GM12874 (cell line): ENCODE measurements around the gene OCIAD1.

Experiments used
- CTCF ChIP-seq: IDR thresholded peaks from 2 replicates; pipeline ENCODE4 v1.5.1; 2011; ENCODE audit warnings: low read depth, mild to moderate bottlenecking, control low read depth, low read length, moderate library complexity; ENCODE audit not compliant: insufficient read depth

The OCIAD1 gene

GRCh38 chr4:48858130-48858529 is 27.2 kb downstream of the OCIAD1 start:
- no peak for TF ChIP-seq CTCF

GRCh38 chr4:48862038-48862437 is 31.1 kb downstream of the OCIAD1 start:
- no peak for TF ChIP-seq CTCF

GRCh38 chr4:48862661-48863060 is 31.8 kb downstream of the OCIAD1 start:
- no peak for TF ChIP-seq CTCF

GRCh38 chr4:48863728-48864127 is 32.8 kb downstream of the OCIAD1 start:
- no peak for TF ChIP-seq CTCF

- TF ChIP-seq CTCF, result no peak
These were observed 47.1 kb downstream of the OCIAD1 start for GRCh38 chr4:48877827-48878535.

GRCh38 chr4:48879561-48880442 is 48.9 kb downstream of the OCIAD1 start:
- TF ChIP-seq CTCF, result no peak

- TF ChIP-seq CTCF, result no peak
These were observed 60.2 kb downstream of the OCIAD1 start for GRCh38 chr4:48891028-48891619.
